K562 (cell line): ENCODE measurements around the gene FYB1. TPM values are rescaled to one million over a fixed set of nuclear protein-coding genes. Genes with fewer than 3 reads are reported as not detected.

Source experiments
- CREB3 ChIP-seq: fragments of 450-650 bp; conservative IDR thresholded peaks from 2 replicates; pipeline ENCODE4 v1.6.1; 2016; ENCODE audit warnings: missing genetic modification characterization, low read depth, mild to moderate bottlenecking, missing compliant biosample characterization, moderate library complexity
- CTCF ChIP-seq, 3 experiments: IDR thresholded peaks in 2 of 3; conservative IDR thresholded peaks in 1 of 3; 2 replicates each; pipeline ENCODE4 v1.5.1; 2011 to 2012; ENCODE audit warnings: low read length in 3 of 3, mild to moderate bottlenecking in 3 of 3, control low read depth in 2 of 3, improper control_type of control experiment in 1 of 3, inconsistent platforms in 1 of 3, low read depth in 1 of 3, mixed read lengths in 1 of 3, moderate library complexity in 1 of 3; ENCODE audit not compliant: insufficient read depth in 2 of 3
- E2F3 ChIP-seq: fragments of 250-450 bp; sonication (Bioruptor Pico); IDR thresholded peaks from 2 replicates; pipeline ENCODE4 v1.4.0; 2020; ENCODE audit warnings: mild to moderate bottlenecking
- KAT8 ChIP-seq: fragments of 450-650 bp; IDR thresholded peaks from 2 replicates; pipeline ENCODE4 v1.6.1; 2016; ENCODE audit warnings: low read depth, mild to moderate bottlenecking
- KDM4B ChIP-seq, 2 experiments: fragments of 450-650 bp in 1 of 2; sonication (generic) in 1 of 2; IDR thresholded peaks; 2 replicates each; pipeline ENCODE4 v1.6.1; 2016 to 2017; ENCODE audit warnings: borderline replicate concordance in 2 of 2, antibody characterized with exemption in 1 of 2, low read depth in 1 of 2, mild to moderate bottlenecking in 1 of 2
- NFRKB ChIP-seq: fragments of 450-650 bp; IDR thresholded peaks from 2 replicates; pipeline ENCODE4 v1.6.1; 2016; ENCODE audit warnings: low read depth
- NKRF ChIP-seq: fragments of 450-650 bp; IDR thresholded peaks from 2 replicates; pipeline ENCODE4 v1.6.1; 2016; ENCODE audit warnings: borderline replicate concordance
- POU5F1 ChIP-seq: fragments of 150-350 bp; IDR thresholded peaks from 2 replicates; pipeline ENCODE4 v1.6.1; 2014; ENCODE audit warnings: borderline replicate concordance, low read length, low read depth, mild to moderate bottlenecking; ENCODE audit not compliant: partially characterized antibody
- PRMT5 ChIP-seq: sonication (generic); formaldehyde crosslinking; IDR thresholded peaks from 2 replicates; pipeline ENCODE4 v1.5.0; 2020; ENCODE audit warnings: missing genetic modification reagents
- RBM17 ChIP-seq: fragments of 200-400 bp; formaldehyde crosslinking; IDR thresholded peaks from 2 replicates; pipeline ENCODE4 v1.6.1; 2017; ENCODE audit warnings: low read depth, mild to moderate bottlenecking, low read length, borderline replicate concordance
- ZNF280B ChIP-seq: fragments of 250-450 bp; sonication (Bioruptor Pico); IDR thresholded peaks from 2 replicates; pipeline ENCODE4 v1.5.1; 2021; ENCODE audit warnings: mild to moderate bottlenecking
- ZNF354B ChIP-seq: fragments of 250-450 bp; sonication (Bioruptor Pico); IDR thresholded peaks from 2 replicates; pipeline ENCODE4 v1.4.0; 2020
- ZNF592 ChIP-seq: fragments of 450-650 bp; IDR thresholded peaks from 2 replicates; pipeline ENCODE4 v1.6.1; 2017; ENCODE audit warnings: antibody characterized with exemption, mild to moderate bottlenecking
- ZNF639 ChIP-seq, 2 experiments: fragments of 200-800 bp in 1 of 2; sonication (Bioruptor generic) in 1 of 2; sonication (generic) in 1 of 2; formaldehyde crosslinking in 1 of 2; IDR thresholded peaks in 1 of 2; conservative IDR thresholded peaks in 1 of 2; 2 replicates each; pipeline versions ENCODE4 v1.5.0 to v1.6.1; 2016 to 2020; ENCODE audit warnings: missing compliant biosample characterization in 1 of 2, missing genetic modification characterization in 1 of 2, missing genetic modification reagents in 1 of 2
- polyA plus RNA-seq, 8 experiments: library from polyadenylated mRNA; depleted of rRNA in 4 of 8; stranded (reverse) in 5 of 8; unstranded in 3 of 8; fragments of >200 nt; fragmentation: Nextera tagmentation in 2 of 8; fragmentation: Illumina TruSeq in 1 of 8; extraction: Ambion mirVana in 2 of 8; extraction: Trizol in 1 of 8; gene quantifications; 2 replicates each; pipeline versions ENCODE4 v1.2.1 to v1.2.3, GENCODE V29; 2011 to 2014; ENCODE audit warnings: inconsistent platforms in 1 of 8, missing spikeins in 1 of 8
- total RNA-seq, 7 experiments: library from RNA; depleted of rRNA in 6 of 7; stranded (reverse); fragments of >200 nt in 6 of 7; fragmentation: Illumina TruSeq in 2 of 7; extraction: Trizol in 2 of 7; gene quantifications; 2 replicates each; pipeline versions ENCODE4 v1.2.1 to v1.2.3, GENCODE V29; 2011 to 2021; ENCODE audit warnings: low replicate concordance in 1 of 7

The FYB1 gene
- total and polyA plus RNA-seq, 9 of the 15 experiments (the other 6 are each of a cell fraction or from before 2014, with no cell fraction given), result 4.7 to 31.5 (median 9.7) TPM

GRCh38 chr5:39201160-39201780 lies 18.1 kb downstream of the FYB1 start (continued):
- TF ChIP-seq ZNF592, result peak; percentile 36; the same call in 1 of the 2 replicates
- peak; percentile 21 to 42 (median 37); a peak in 3 of 6 replicates for TF ChIP-seq CTCF (IDR thresholded peaks at IDR 0.05 in 2 of 3, conservative IDR thresholded peaks at IDR 0.05 in 1 of 3; ENCODE audit: insufficient read depth in 2 of 3, low read depth in 1 of 3, low read length in 3 of 3)
- TF ChIP-seq ZNF639 (CRISPR knock-in tag; conservative IDR thresholded peaks at IDR 0.05 in 1 of 2, IDR thresholded peaks at IDR 0.05 in 1 of 2), result no peak
- TF ChIP-seq ZNF354B (CRISPR knock-in tag), result no peak
- TF ChIP-seq PRMT5 (CRISPR knock-in tag), result no peak
- TF ChIP-seq KAT8, result no peak
- no peak for TF ChIP-seq ZNF280B
- TF ChIP-seq E2F3 (CRISPR knock-in tag), result no peak
- 0 out of 2 replicates have a peak, but pooled peaks have one; percentile 28 for TF ChIP-seq CREB3 (tag)
- TF ChIP-seq KDM4B (IDR thresholded peaks at IDR 0.05; ENCODE audit: borderline replicate concordance in 2 of 2, low read depth in 1 of 2), result no peak
- no peak for TF ChIP-seq NKRF
- TF ChIP-seq NFRKB, result no peak
- no peak for TF ChIP-seq POU5F1
- no peak for TF ChIP-seq RBM17
